NCI-H1694 treated with DMSO at 0.1 percent for 48 hours (cell line): ENCODE results near the gene DUSP19.
"Not testable (repeated sequence)": the region's sequence is repeated elsewhere in the genome, so short reads cannot be mapped to it uniquely, and the experiment has no call there.

ENCODE experiments used
- DNase-seq: peaks from one replicate; lab custom pipeline; 2025; lab: John Stamatoyannopoulos, UW

DUSP19 gene

GRCh38 chr2:183078464-183079138 lies at the start of gene DUSP19:
Gene DUSP19, plus strand, starts transcription at chr2:183078747. Its CDS starts 187 bp downstream, at chr2:183078934.
- peak; percentile 95 for DNase-seq

- no peak for DNase-seq
Observed at GRCh38 chr2:183029219-183029618, 49.3 kb upstream of the DUSP19 start.

GRCh38 chr2:183031911-183032794 lies 46.4 kb upstream of the DUSP19 start:
- no peak for DNase-seq

- no peak for DNase-seq
Observed at GRCh38 chr2:183033951-183034350, 44.6 kb upstream of the DUSP19 start.

- DNase-seq, result no peak
Observed at GRCh38 chr2:183034806-183035205, 43.7 kb upstream of the DUSP19 start.

GRCh38 chr2:183035298-183035953 lies 43.1 kb upstream of the DUSP19 start:
- no peak for DNase-seq

GRCh38 chr2:183035954-183036669 lies 42.4 kb upstream of the DUSP19 start:
- DNase-seq, result no peak

GRCh38 chr2:183037074-183037552 lies 41.4 kb upstream of the DUSP19 start:
- DNase-seq, result no peak

GRCh38 chr2:183037553-183038340 lies 40.8 kb upstream of the DUSP19 start:
- peak; percentile 63 for DNase-seq

GRCh38 chr2:183038341-183039300 lies 39.9 kb upstream of the DUSP19 start, which contains the start of gene NCKAP1:
Gene NCKAP1, minus strand, starts transcription at chr2:183038457. Its CDS starts 358 bp downstream, at chr2:183038099.
- DNase-seq, result peak; percentile 81

- DNase-seq, result no peak
Observed at GRCh38 chr2:183040604-183041003, 37.9 kb upstream of the DUSP19 start.

GRCh38 chr2:183043580-183043979 lies 35.0 kb upstream of the DUSP19 start:
- DNase-seq, result not testable (repeated sequence)

GRCh38 chr2:183047486-183048125 lies 30.9 kb upstream of the DUSP19 start:
- not testable (repeated sequence) for DNase-seq

GRCh38 chr2:183049420-183049819 lies 29.1 kb upstream of the DUSP19 start:
- DNase-seq, result no peak

- DNase-seq, result no peak
Observed at GRCh38 chr2:183057333-183057985, 21.1 kb upstream of the DUSP19 start.

GRCh38 chr2:183059561-183059960 lies 19.0 kb upstream of the DUSP19 start:
- no peak for DNase-seq

GRCh38 chr2:183060571-183061231 lies 17.8 kb upstream of the DUSP19 start:
- no peak for DNase-seq

GRCh38 chr2:183063083-183063482 lies 15.5 kb upstream of the DUSP19 start:
- peak; percentile 14 for DNase-seq
